Neural progenitor cell (in vitro differentiated cells): ENCODE data around the gene ADH4. TPM values are rescaled to one million over a fixed set of nuclear protein-coding genes. Genes with fewer than 3 reads are reported as not detected.

Source experiments
- DNase-seq: peaks from one replicate; pipeline ENCODE4 v3.0.0-alpha.2; 2016; ENCODE audit warnings: low spot score
- H2AFZ ChIP-seq: fragments of 200-600 bp; sonication (generic); replicated peaks from 2 replicates; pipeline ENCODE4 v1.6.1; 2016; ENCODE audit warnings: antibody characterized with exemption
- H3F3A ChIP-seq: fragments of 200-600 bp; sonication (generic); 2 replicates; pipeline ENCODE4 v1.6.1; 2016; ENCODE audit warnings: antibody characterized with exemption, low read depth
- H3K27ac ChIP-seq: fragments of 200-600 bp; sonication (generic); 2 replicates; pipeline ENCODE4 v1.5.1; 2016; ENCODE audit warnings: mild to moderate bottlenecking
- H3K27me3 ChIP-seq: fragments of 200-600 bp; sonication (generic); 2 replicates; pipeline ENCODE4 v1.6.1; 2016; ENCODE audit warnings: mild to moderate bottlenecking, moderate library complexity
- H3K36me3 ChIP-seq: fragments of 200-600 bp; sonication (generic); 2 replicates; pipeline ENCODE4 v1.5.1; 2016
- H3K4me1 ChIP-seq: fragments of 200-600 bp; sonication (generic); 2 replicates; pipeline ENCODE4 v1.6.1; 2016; ENCODE audit warnings: mixed run types
- H3K4me2 ChIP-seq: fragments of 200-600 bp; sonication (generic); 2 replicates; pipeline ENCODE4 v1.6.1; 2016
- H3K4me3 ChIP-seq: fragments of 200-600 bp; sonication (generic); 2 replicates; pipeline ENCODE4 v1.5.1; 2016
- H3K79me2 ChIP-seq: fragments of 200-600 bp; sonication (generic); 2 replicates; pipeline ENCODE4 v1.6.1; 2016; ENCODE audit warnings: low read depth
- H3K9ac ChIP-seq: fragments of 200-600 bp; sonication (generic); 2 replicates; pipeline ENCODE4 v1.6.1; 2016
- H3K9me3 ChIP-seq: fragments of 200-600 bp; sonication (generic); 2 replicates; pipeline ENCODE4 v1.5.1; 2016; ENCODE audit warnings: low read depth
- H4K20me1 ChIP-seq: fragments of 200-600 bp; sonication (generic); 2 replicates; pipeline ENCODE4 v1.6.1; 2016; ENCODE audit warnings: low read depth
- H3K27ac Mint-ChIP-seq: 3 replicates; pipeline ENCODE4 v1.8.0; 2021; ENCODE audit warnings: mixed read lengths
- H3K27me3 Mint-ChIP-seq: 2 replicates; pipeline ENCODE4 v1.8.0; 2022; ENCODE audit warnings: low read depth, mild to moderate bottlenecking, inconsistent platforms, moderate library complexity, mixed read lengths; ENCODE audit not compliant: insufficient read depth
- H3K36me3 Mint-ChIP-seq: 3 replicates; pipeline ENCODE4 v1.8.0; 2021; ENCODE audit warnings: mixed read lengths
- H3K4me1 Mint-ChIP-seq: 3 replicates; pipeline ENCODE4 v1.8.0; 2021; ENCODE audit warnings: mixed read lengths
- H3K4me3 Mint-ChIP-seq: 3 replicates; pipeline ENCODE4 v1.8.0; 2021; ENCODE audit warnings: mild to moderate bottlenecking, moderate library complexity, mixed read lengths
- H3K9me3 Mint-ChIP-seq: 3 replicates; pipeline ENCODE4 v1.8.0; 2020; ENCODE audit warnings: mixed read lengths
- CTCF ChIP-seq: fragments of 200-600 bp; sonication (generic); IDR thresholded peaks from 2 replicates; pipeline ENCODE4 v1.5.1; 2017; ENCODE audit warnings: antibody characterized with exemption, mild to moderate bottlenecking
- EZH2 ChIP-seq: fragments of 200-600 bp; sonication (generic); IDR thresholded peaks from 2 replicates; pipeline ENCODE4 v1.6.1; 2017; ENCODE audit warnings: antibody characterized with exemption, mild to moderate bottlenecking, moderate library complexity
- EZH2phosphoT487 ChIP-seq: fragments of 200-600 bp; sonication (generic); IDR thresholded peaks from 2 replicates; pipeline ENCODE4 v1.6.1; 2017; ENCODE audit warnings: antibody characterized with exemption
- total RNA-seq: library from RNA; depleted of rRNA; stranded (reverse); fragments of >200 nt; gene quantifications from 2 replicates; pipeline ENCODE4 v1.2.3, GENCODE V29; 2015; ENCODE audit warnings: low replicate concordance

Gene ADH4
- total RNA-seq, 1 donor from 2014 or later, result not detected

GRCh38 chr4:99185581-99185980, 41.5 kb upstream of the ADH4 start:
- H4K20me1 ChIP-seq, result no peaks in the 10 kb centered on the region
- Mint-ChIP-seq H3K4me3 (no peak overlapping the region), H3K27me3 (no peaks in the 10 kb centered on the region), H3K9me3 (peaks cover 12% of the 10 kb centered on the region), H3K27ac (no peak overlapping the region), H3K4me1 (no peaks in the 10 kb centered on the region), H3K36me3 (peaks cover 2% of the 10 kb centered on the region)
- no peaks in the 10 kb centered on the region for H3K79me2 ChIP-seq
- no peak overlapping the region for H2AFZ ChIP-seq
- H3K9me3 ChIP-seq, result no peaks in the 10 kb centered on the region
- DNase-seq, result no peak
- TF ChIP-seq CTCF, result no peak
- no peak for TF ChIP-seq EZH2phosphoT487
- no peak for TF ChIP-seq EZH2
- H3K27me3 ChIP-seq, result no peaks in the 10 kb centered on the region
- H3K4me3 ChIP-seq, result no peak overlapping the region
- no peak overlapping the region for H3K9ac ChIP-seq
- H3K4me2 ChIP-seq, result no peak overlapping the region
- no peaks in the 10 kb centered on the region for H3K4me1 ChIP-seq
- no peak overlapping the region for H3K27ac ChIP-seq
- H3F3A ChIP-seq, result no peaks in the 10 kb centered on the region
- no peaks in the 10 kb centered on the region for H3K36me3 ChIP-seq

GRCh38 chr4:99180382-99181070, 36.4 kb upstream of the ADH4 start:
- peaks cover 3% of the 10 kb centered on the region for H3K36me3 Mint-ChIP-seq
- H4K20me1 ChIP-seq, result no peaks in the 10 kb centered on the region
- H3K27me3 Mint-ChIP-seq, result no peaks in the 10 kb centered on the region
- H3F3A ChIP-seq, result no peaks in the 10 kb centered on the region
- no peaks in the 10 kb centered on the region for H3K9me3 ChIP-seq
- no peak overlapping the region for H3K27ac ChIP-seq
- H3K4me1 ChIP-seq, result no peaks in the 10 kb centered on the region
- H3K27ac Mint-ChIP-seq, result no peak overlapping the region
- no peak overlapping the region for H3K9ac ChIP-seq
- peaks cover 8% of the 10 kb centered on the region for H3K9me3 Mint-ChIP-seq
- no peaks in the 10 kb centered on the region for H3K79me2 ChIP-seq
- TF ChIP-seq EZH2phosphoT487, result no peak
- TF ChIP-seq CTCF, result no peak
- TF ChIP-seq EZH2, result no peak
- no peaks in the 10 kb centered on the region for H3K36me3 ChIP-seq
- H3K4me3 ChIP-seq, result no peak overlapping the region
- no peak for DNase-seq
- no peaks in the 10 kb centered on the region for H3K27me3 ChIP-seq
- no peak overlapping the region for H3K4me3 Mint-ChIP-seq
- no peaks in the 10 kb centered on the region for H3K4me1 Mint-ChIP-seq
- H2AFZ ChIP-seq, result no peak overlapping the region
- H3K4me2 ChIP-seq, result no peak overlapping the region

GRCh38 chr4:99179626-99180025, 35.5 kb upstream of the ADH4 start:
- H3K27me3 ChIP-seq, result no peaks in the 10 kb centered on the region
- no peak for DNase-seq
- peaks cover 5% of the 10 kb centered on the region for H3K9me3 Mint-ChIP-seq
- H3K9ac ChIP-seq, result no peak overlapping the region
- no peaks in the 10 kb centered on the region for H3K36me3 ChIP-seq
- no peak overlapping the region for H3K27ac ChIP-seq
- H4K20me1 ChIP-seq, result no peaks in the 10 kb centered on the region
- no peaks in the 10 kb centered on the region for H3K4me1 Mint-ChIP-seq
- H3K4me1 ChIP-seq, result no peaks in the 10 kb centered on the region
- no peak overlapping the region for H2AFZ ChIP-seq
- no peaks in the 10 kb centered on the region for H3F3A ChIP-seq
- no peak overlapping the region for H3K4me3 ChIP-seq
- H3K27me3 Mint-ChIP-seq, result peaks cover 2% of the 10 kb centered on the region
- H3K27ac Mint-ChIP-seq, result no peak overlapping the region
- no peaks in the 10 kb centered on the region for H3K79me2 ChIP-seq
- TF ChIP-seq EZH2 (no peak), CTCF (no peak), EZH2phosphoT487 (no peak)
- H3K4me3 Mint-ChIP-seq, result no peak overlapping the region
- H3K36me3 Mint-ChIP-seq, result peaks cover 3% of the 10 kb centered on the region
- H3K9me3 ChIP-seq, result no peaks in the 10 kb centered on the region
- no peak overlapping the region for H3K4me2 ChIP-seq
